ENCODE data around the gene ZFP28. TPM values are rescaled to one million over a fixed set of nuclear protein-coding genes. Genes with fewer than 3 reads are reported as not detected.

ZFP28 gene
- polyA plus RNA-seq, 1 donor (not counting 4 experiments of a cell fraction or from before 2014, with no cell fraction given): 6.9 TPM

- H3K4me3 ChIP-seq (ENCODE audit: control insufficient read depth in 2 of 3, extremely low read depth in 1 of 3, insufficient read depth in 2 of 3, low read depth in 1 of 3, low read length in 3 of 3): no peak overlapping the region
- no peak overlapping the region for H3K27ac ChIP-seq (ENCODE audit: control insufficient read depth, insufficient read depth, low read length)
- H3K4me2 ChIP-seq (ENCODE audit: control insufficient read depth, extremely low read depth, insufficient read depth, low read depth, low read length): no peak overlapping the region
- H4K20me1 ChIP-seq (ENCODE audit: control insufficient read depth, extremely low read depth, insufficient read depth, low read length): no peaks in the 10 kb centered on the region
- no peaks in the 10 kb centered on the region for H3K4me1 ChIP-seq (ENCODE audit: control insufficient read depth, extremely low read depth, insufficient read depth, low read length)
- H3K27me3 ChIP-seq (ENCODE audit: control insufficient read depth, extremely low read depth, insufficient read depth, low read length): no peaks in the 10 kb centered on the region
- H3K9ac ChIP-seq (ENCODE audit: control insufficient read depth, extremely low read depth, insufficient read depth, low read length): no peak overlapping the region
- FAIRE-seq: no peak
- DNase-seq (ENCODE audit: low read depth, low spot score): no peak
- peaks cover 58% of the 10 kb centered on the region for H3K79me2 ChIP-seq (ENCODE audit: control insufficient read depth, insufficient read depth, low read length)
- TF ChIP-seq EZH2 (IDR thresholded peaks at IDR 0.05; ENCODE audit: low read length): no peak
- no peak for TF ChIP-seq CTCF (optimal IDR thresholded peaks at IDR 0.05 in 1 of 3, IDR thresholded peaks at IDR 0.05 in 1 of 3, conservative IDR thresholded peaks at IDR 0.05 in 1 of 3; ENCODE audit: extremely low read depth in 1 of 3, insufficient read depth in 2 of 3, low read length in 3 of 3)
- H2AFZ ChIP-seq (ENCODE audit: control insufficient read depth, low read length): no peak overlapping the region
- peaks cover 4% of the 10 kb centered on the region for H3K9me3 ChIP-seq (ENCODE audit: control insufficient read depth, low read depth, low read length)
- peaks cover 0 to 4% of the 10 kb centered on the region in 2 experiments for H3K36me3 ChIP-seq (ENCODE audit: control insufficient read depth in 2 of 2, extremely low read depth in 1 of 2, insufficient read depth in 2 of 2, low read length in 2 of 2)
- dilution Hi-C loops (cut with MboI; ENCODE audit: extremely low pct_ligation_motif_present, low sequenced_read_pairs): no loop called here
- no peaks in the 10 kb centered on the region for H3K9me1 ChIP-seq (ENCODE audit: control insufficient read depth, extremely low read depth, insufficient read depth, low read length)
These were observed 62.6 kb downstream of the ZFP28 start for GRCh38 chr19:56601375-56601774.

GRCh38 chr19:56603829-56604228 is 65.1 kb downstream of the ZFP28 start:
- H3K9me1 ChIP-seq (ENCODE audit: control insufficient read depth, extremely low read depth, insufficient read depth, low read length): no peaks in the 10 kb centered on the region
- TF ChIP-seq CTCF (optimal IDR thresholded peaks at IDR 0.05 in 1 of 3, IDR thresholded peaks at IDR 0.05 in 1 of 3, conservative IDR thresholded peaks at IDR 0.05 in 1 of 3; ENCODE audit: extremely low read depth in 1 of 3, insufficient read depth in 2 of 3, low read length in 3 of 3) (no peak), EZH2 (IDR thresholded peaks at IDR 0.05; ENCODE audit: low read length) (no peak)
- no peaks in the 10 kb centered on the region for H4K20me1 ChIP-seq (ENCODE audit: control insufficient read depth, extremely low read depth, insufficient read depth, low read length)
- H3K9me3 ChIP-seq (ENCODE audit: control insufficient read depth, low read depth, low read length): peaks cover 6% of the 10 kb centered on the region
- no peak overlapping the region for H3K9ac ChIP-seq (ENCODE audit: control insufficient read depth, extremely low read depth, insufficient read depth, low read length)
- H3K79me2 ChIP-seq (ENCODE audit: control insufficient read depth, insufficient read depth, low read length): peaks cover 52% of the 10 kb centered on the region
- dilution Hi-C loops (cut with MboI; ENCODE audit: extremely low pct_ligation_motif_present, low sequenced_read_pairs): no loop called here
- no peak overlapping the region for H3K4me3 ChIP-seq (ENCODE audit: control insufficient read depth in 2 of 3, extremely low read depth in 1 of 3, insufficient read depth in 2 of 3, low read depth in 1 of 3, low read length in 3 of 3)
- H3K4me2 ChIP-seq (ENCODE audit: control insufficient read depth, extremely low read depth, insufficient read depth, low read depth, low read length): no peak overlapping the region
- no peaks in the 10 kb centered on the region for H3K4me1 ChIP-seq (ENCODE audit: control insufficient read depth, extremely low read depth, insufficient read depth, low read length)
- DNase-seq (ENCODE audit: low read depth, low spot score) (no peak), FAIRE-seq (no peak)
- no peak overlapping the region for H2AFZ ChIP-seq (ENCODE audit: control insufficient read depth, low read length)
- H3K27ac ChIP-seq (ENCODE audit: control insufficient read depth, insufficient read depth, low read length): no peak overlapping the region
- peaks cover 0 to 5% of the 10 kb centered on the region in 2 experiments for H3K36me3 ChIP-seq (ENCODE audit: control insufficient read depth in 2 of 2, extremely low read depth in 1 of 2, insufficient read depth in 2 of 2, low read length in 2 of 2)
- H3K27me3 ChIP-seq (ENCODE audit: control insufficient read depth, extremely low read depth, insufficient read depth, low read length): no peaks in the 10 kb centered on the region

Other genes starting within 250 kb of the ZFP28 start
- 5.7 to 9.4 TPM (median 6.1 TPM) in 3 replicates for gene ZSCAN5A, start 224.1 kb upstream of the ZFP28 start, polyA plus RNA-seq
- 4.0 to 4.7 TPM (median 4.3 TPM) in 3 replicates for gene ZNF582, start 145.4 kb upstream of the ZFP28 start, polyA plus RNA-seq
- 2.3 to 3.3 TPM (median 2.4 TPM) in 3 replicates for gene ZNF583, start 134.6 kb upstream of the ZFP28 start, polyA plus RNA-seq
- gene ZNF667, start 61.6 kb upstream of the ZFP28 start, polyA plus RNA-seq: 2.3 to 4.1 TPM (median 3.0 TPM) in 3 replicates
- gene ZNF471, start 31.1 kb upstream of the ZFP28 start, polyA plus RNA-seq: 1.8 to 5.8 TPM (median 5.1 TPM) in 3 replicates
- 1.7 to 3.2 TPM (median 2.7 TPM) in 3 replicates for gene ZNF470, start 28.5 kb downstream of the ZFP28 start, polyA plus RNA-seq
- 4.8 to 7.6 TPM (median 5.6 TPM) in 3 replicates for gene ZNF71, start 56.4 kb downstream of the ZFP28 start, polyA plus RNA-seq
- 0.12 to 0.15 TPM (median 0.13 TPM) in 3 replicates for gene SMIM17, start 104.2 kb downstream of the ZFP28 start, polyA plus RNA-seq
- gene ZNF835, start 132.8 kb downstream of the ZFP28 start, polyA plus RNA-seq: 0.01 TPM in 1 of 3 replicates, not detected in the others

Data from keratinocyte (primary cell).